Measurements from ENCODE around the gene GPRIN1. TPM values are rescaled to one million over a fixed set of nuclear protein-coding genes. Genes with fewer than 3 reads are reported as not detected.

The GPRIN1 gene
- polyA plus RNA-seq, 1 of the 3 experiments (the other 2 are of a cell fraction) = 6.6 TPM

DNA sequence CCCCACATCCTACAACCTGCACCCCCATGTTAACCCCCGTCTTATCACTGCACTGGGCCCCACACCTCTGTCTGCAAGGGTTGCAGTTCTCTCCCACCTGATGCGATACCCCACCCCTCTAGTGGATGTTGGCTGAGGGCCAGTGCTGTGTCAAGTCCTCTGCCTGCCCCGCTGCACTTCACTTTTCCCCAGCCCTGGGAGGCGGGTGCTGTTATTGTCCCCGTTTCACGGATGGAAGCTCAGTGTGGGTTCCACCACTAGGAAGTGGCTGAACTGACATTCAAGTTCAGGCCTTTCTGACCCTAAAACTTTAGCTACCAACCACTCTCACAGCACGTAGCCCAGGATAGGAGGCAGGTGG is 16.9 kb upstream of the GPRIN1 start:
- H3K4me1 ChIP-seq (ENCODE audit: control insufficient read depth in 1 of 2, insufficient read depth in 2 of 2, low read depth in 1 of 2, low read length in 1 of 2) = peaks cover 0 to 10% of the 10 kb centered on the region in 2 experiments; a peak in 1 of 4 replicates
- ChIA-PET CTCF (interaction anchor here (0.6 kb wide), 1 partner anchor 32 kb away, joined by 3 read pairs; no protein-coding TSS in a partner anchor), POLR2A (no interaction called here)
- H2AFZ ChIP-seq (ENCODE audit: low read depth) = no peak overlapping the region
- H3K27me3 ChIP-seq (ENCODE audit: insufficient read depth) = peaks cover 22% of the 10 kb centered on the region; the same call in 1 of the 2 replicates
- no peaks in the 10 kb centered on the region for H3K79me2 ChIP-seq (ENCODE audit: insufficient read depth)
- no peaks in the 10 kb centered on the region for H3K9me2 ChIP-seq
- TF ChIP-seq MEF2A (IDR thresholded peaks at IDR 0.05; ENCODE audit: borderline replicate concordance, low read depth) (no peak), FOSL2 (IDR thresholded peaks at IDR 0.05; ENCODE audit: borderline replicate concordance, low read depth) (no peak), JUND (IDR thresholded peaks at IDR 0.05) (no peak), NRF1 (IDR thresholded peaks at IDR 0.05; ENCODE audit: low read depth, low read length) (no peak), RAD21 (IDR thresholded peaks at IDR 0.05; ENCODE audit: low read length) (no peak), EP300 (IDR thresholded peaks at IDR 0.05; ENCODE audit: borderline replicate concordance in 1 of 2, low read depth in 1 of 2, low read length in 1 of 2) (no peak), RXRA (IDR thresholded peaks at IDR 0.05; ENCODE audit: borderline replicate concordance, low read depth) (no peak)
- no peak overlapping the region for H3K4me2 ChIP-seq
- no peaks in the 10 kb centered on the region for H3K36me3 ChIP-seq (replicated peaks in 1 of 2; ENCODE audit: control insufficient read depth in 1 of 2, insufficient read depth in 2 of 2, low read length in 1 of 2)
- no peak overlapping the region for H3K9ac ChIP-seq
- DNase-seq = no peak
- H3K9me3 ChIP-seq = no peaks in the 10 kb centered on the region
- 83% methylated on average over 7 of the region's 7 CpGs for WGBS (ENCODE audit: low lambda C conversion rate)
- H3K4me3 ChIP-seq (ENCODE audit: low read depth in 2 of 2, low read length in 1 of 2) = no peak overlapping the region
- H4K20me1 ChIP-seq (ENCODE audit: insufficient read depth) = no peaks in the 10 kb centered on the region
- no peaks in the 10 kb centered on the region for H3F3A ChIP-seq (replicated peaks; ENCODE audit: insufficient read depth)
- no peak overlapping the region for H3K27ac ChIP-seq (ENCODE audit: low read depth in 2 of 2, low read length in 1 of 2)

DNA sequence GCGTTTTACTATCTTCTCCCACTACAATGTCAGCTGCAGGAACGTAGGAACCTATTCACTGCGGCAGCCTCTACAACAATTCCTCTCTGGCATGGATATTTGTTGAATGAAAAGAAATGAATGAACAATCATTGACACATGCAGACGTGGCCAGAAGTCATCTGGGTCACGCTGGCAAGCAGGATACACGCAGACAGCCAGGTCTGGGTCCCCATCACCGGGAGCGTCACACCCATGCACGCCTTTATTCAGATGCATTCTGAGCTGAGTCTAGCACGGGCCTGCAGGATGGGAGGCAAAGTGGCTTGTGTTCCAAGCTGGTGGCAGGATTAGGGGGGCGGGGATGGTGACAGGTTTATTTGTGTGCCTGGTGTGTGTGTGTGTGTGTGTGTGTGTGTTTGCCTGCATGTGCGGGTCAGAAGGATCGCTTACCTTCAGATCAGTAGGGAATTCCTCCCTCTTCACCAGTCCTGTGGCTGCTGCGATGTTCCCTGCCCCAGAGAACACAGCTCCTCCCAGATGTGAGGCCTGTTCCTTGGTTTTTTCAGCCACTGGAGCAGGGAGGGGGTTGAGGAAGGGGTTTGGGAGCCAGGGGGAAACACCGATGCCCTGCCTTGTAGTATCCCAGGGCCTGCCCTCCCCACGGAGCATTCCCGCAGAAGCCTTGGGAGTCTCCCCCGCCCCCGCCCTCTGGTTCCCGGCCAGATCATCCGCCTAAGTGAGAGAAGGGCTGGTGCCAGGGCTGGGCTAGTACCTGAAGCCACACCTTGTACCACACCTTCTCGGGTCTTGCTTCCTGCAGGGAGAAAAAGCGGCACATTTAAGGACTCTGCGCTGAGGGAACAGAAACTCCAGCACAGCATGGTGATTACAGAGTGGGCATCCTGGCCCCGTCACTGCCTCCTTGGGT is 16.3 kb upstream of the GPRIN1 start:
- TF ChIP-seq RFX5 (IDR thresholded peaks at IDR 0.05; ENCODE audit: low read length) (no peak), SIN3A (IDR thresholded peaks at IDR 0.05; ENCODE audit: borderline replicate concordance, low read depth, low read length) (no peak), FOXM1 (IDR thresholded peaks at IDR 0.05; ENCODE audit: low read depth) (no peak), TAF1 (IDR thresholded peaks at IDR 0.05; ENCODE audit: borderline replicate concordance, low read depth, low read length) (no peak), TEAD4 (IDR thresholded peaks at IDR 0.05; ENCODE audit: borderline replicate concordance, insufficient read depth) (no peak), NRF1 (IDR thresholded peaks at IDR 0.05; ENCODE audit: low read depth, low read length) (no peak), FOXJ3 (CRISPR knock-in tag; IDR thresholded peaks at IDR 0.05) (no peak), MEF2A (IDR thresholded peaks at IDR 0.05; ENCODE audit: borderline replicate concordance, low read depth) (no peak), CHD2 (IDR thresholded peaks at IDR 0.05; ENCODE audit: low read length, partially characterized antibody) (no peak), GATA2 (CRISPR knock-in tag; IDR thresholded peaks at IDR 0.05) (no peak), ELF1 (IDR thresholded peaks at IDR 0.05) (no peak), MXI1 (IDR thresholded peaks at IDR 0.05; ENCODE audit: low read depth, low read length) (no peak), JUND (IDR thresholded peaks at IDR 0.05) (no peak), RCOR1 (IDR thresholded peaks at IDR 0.05; ENCODE audit: low read length) (no peak)
- TF ChIP-seq, protein P1, sequence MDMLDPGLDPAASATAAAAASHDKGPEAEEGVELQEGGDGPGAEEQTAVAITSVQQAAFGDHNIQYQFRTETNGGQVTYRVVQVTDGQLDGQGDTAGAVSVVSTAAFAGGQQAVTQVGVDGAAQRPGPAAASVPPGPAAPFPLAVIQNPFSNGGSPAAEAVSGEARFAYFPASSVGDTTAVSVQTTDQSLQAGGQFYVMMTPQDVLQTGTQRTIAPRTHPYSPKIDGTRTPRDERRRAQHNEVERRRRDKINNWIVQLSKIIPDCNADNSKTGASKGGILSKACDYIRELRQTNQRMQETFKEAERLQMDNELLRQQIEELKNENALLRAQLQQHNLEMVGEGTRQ (IDR thresholded peaks at IDR 0.05; ENCODE audit: borderline replicate concordance, low read depth, low read length) = no peak
- TF ChIP-seq, protein P2, sequence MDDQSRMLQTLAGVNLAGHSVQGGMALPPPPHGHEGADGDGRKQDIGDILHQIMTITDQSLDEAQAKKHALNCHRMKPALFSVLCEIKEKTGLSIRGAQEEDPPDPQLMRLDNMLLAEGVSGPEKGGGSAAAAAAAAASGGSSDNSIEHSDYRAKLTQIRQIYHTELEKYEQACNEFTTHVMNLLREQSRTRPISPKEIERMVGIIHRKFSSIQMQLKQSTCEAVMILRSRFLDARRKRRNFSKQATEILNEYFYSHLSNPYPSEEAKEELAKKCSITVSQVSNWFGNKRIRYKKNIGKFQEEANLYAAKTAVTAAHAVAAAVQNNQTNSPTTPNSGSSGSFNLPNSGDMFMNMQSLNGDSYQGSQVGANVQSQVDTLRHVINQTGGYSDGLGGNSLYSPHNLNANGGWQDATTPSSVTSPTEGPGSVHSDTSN (IDR thresholded peaks at IDR 0.05) = no peak
- TF ChIP-seq, protein P3, sequence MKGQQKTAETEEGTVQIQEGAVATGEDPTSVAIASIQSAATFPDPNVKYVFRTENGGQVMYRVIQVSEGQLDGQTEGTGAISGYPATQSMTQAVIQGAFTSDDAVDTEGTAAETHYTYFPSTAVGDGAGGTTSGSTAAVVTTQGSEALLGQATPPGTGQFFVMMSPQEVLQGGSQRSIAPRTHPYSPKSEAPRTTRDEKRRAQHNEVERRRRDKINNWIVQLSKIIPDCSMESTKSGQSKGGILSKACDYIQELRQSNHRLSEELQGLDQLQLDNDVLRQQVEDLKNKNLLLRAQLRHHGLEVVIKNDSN (IDR thresholded peaks at IDR 0.05; ENCODE audit: borderline replicate concordance, low read depth) = no peak
- Histone ChIP-seq H3K36me3 (replicated peaks in 1 of 2; ENCODE audit: control insufficient read depth in 1 of 2, insufficient read depth in 2 of 2, low read length in 1 of 2) (no peaks in the 10 kb centered on the region), H3K79me2 (ENCODE audit: insufficient read depth) (no peaks in the 10 kb centered on the region), H3K4me3 (ENCODE audit: low read depth in 2 of 2, low read length in 1 of 2) (no peak overlapping the region), H3K9me2 (no peaks in the 10 kb centered on the region), H4K20me1 (ENCODE audit: insufficient read depth) (no peaks in the 10 kb centered on the region), H3K27me3 (ENCODE audit: insufficient read depth) (peaks cover 16% of the 10 kb centered on the region; the same call in 1 of the 2 replicates), H2AFZ (ENCODE audit: low read depth) (no peak overlapping the region), H3K27ac (ENCODE audit: low read depth in 2 of 2, low read length in 1 of 2) (no peak overlapping the region), H3K9ac (no peak overlapping the region), H3K9me3 (no peaks in the 10 kb centered on the region), H3K4me2 (no peak overlapping the region), H3K4me1 (ENCODE audit: control insufficient read depth in 1 of 2, insufficient read depth in 2 of 2, low read depth in 1 of 2, low read length in 1 of 2) (peaks cover 0 to 16% of the 10 kb centered on the region in 2 experiments; a peak in 1 of 4 replicates), H3F3A (replicated peaks; ENCODE audit: insufficient read depth) (no peaks in the 10 kb centered on the region)
- POLR2A ChIA-PET = no interaction called here
- no peak for DNase-seq
- 73% methylated on average over 11 of the region's 25 CpGs for WGBS (ENCODE audit: low lambda C conversion rate)
- CTCF ChIA-PET = interaction anchor here (1.5 kb wide), 1 partner anchor 47 kb away, joined by 4 read pairs; no protein-coding TSS in a partner anchor
